Measurements from ENCODE around the gene CCDC74B. TPM values are rescaled to one million over a fixed set of nuclear protein-coding genes. Genes with fewer than 3 reads are reported as not detected.
"Not testable (repeated sequence)": the region's sequence is repeated elsewhere in the genome, so short reads cannot be mapped to it uniquely, and the experiment has no call there.

CCDC74B gene
- total RNA-seq, 1 experiment from 2014 or later: 0.33 TPM

GRCh38 chr2:130102597-130103363 is 42.1 kb downstream of the CCDC74B start:
- not testable (repeated sequence) for DNase-seq (ENCODE audit: low spot score)

Small RNAs within 50 kb of the gene (small RNA-seq; reads per million reads assigned to genes)
- gene RNU6-1049P: not detected

Other genes starting within 250 kb of the CCDC74B start
- gene RAB6C, start 165.4 kb downstream of the CCDC74B start, total RNA-seq (2014; rRNA removed; shearing (Covaris generic)): not detected in 2 replicates
- 0.60 and 0.61 TPM in 2 replicates for gene POTEF, start 15.9 kb downstream of the CCDC74B start, total RNA-seq (2014; rRNA removed; shearing (Covaris generic))
- 71.3 and 76.3 TPM in 2 replicates for gene SMPD4, start 36.5 kb upstream of the CCDC74B start, total RNA-seq (2014; rRNA removed; shearing (Covaris generic))
- 375 and 414 TPM in 2 replicates for gene MZT2B, start 37.1 kb upstream of the CCDC74B start, total RNA-seq (2014; rRNA removed; shearing (Covaris generic))
- gene TUBA3E, start 53.3 kb upstream of the CCDC74B start, total RNA-seq (2014; rRNA removed; shearing (Covaris generic)): not detected in 2 replicates
- 170 and 172 TPM in 2 replicates for gene IMP4, start 197.8 kb upstream of the CCDC74B start, total RNA-seq (2014; rRNA removed; shearing (Covaris generic))
- gene PTPN18, start 210.9 kb upstream of the CCDC74B start, total RNA-seq (2014; rRNA removed; shearing (Covaris generic)): 67.5 and 76.0 TPM in 2 replicates